Naive thymus-derived CD4-positive, alpha-beta T cell (primary cell): ENCODE results near the gene GNA12. TPM values are rescaled to one million over a fixed set of nuclear protein-coding genes. Genes with fewer than 3 reads are reported as not detected.

ENCODE experiments used
- ATAC-seq: fragments of 150-1000 bp; cut with Tn5 transposase; 2 replicates; pipeline ENCODE4 v1.10.0; 2021; ENCODE audit warnings: mild to moderate bottlenecking, moderate library complexity
- CTCF ChIA-PET: fragments of 350-600 bp; sonication (Branson Sonifier 250); formaldehyde crosslinking; loops from one replicate; lab custom pipeline; 2021; ENCODE audit warnings: antibody characterized with exemption; lab: Charles Lee
- POLR2A ChIA-PET: fragments of 350-600 bp; sonication (Branson Sonifier 250); formaldehyde crosslinking; loops from one replicate; lab custom pipeline; 2021; ENCODE audit warnings: antibody characterized with exemption, inconsistent platforms; lab: Charles Lee
- DNase-seq, 9 donors: peaks; one replicate each; pipeline versions ENCODE4 v3.0.0 to v3.0.0-alpha.2; 2020 to 2022; ENCODE audit warnings: mixed read lengths in 1 of 9
- H3K27ac ChIP-seq: one replicate; pipeline ENCODE4 v1.7.0; 2013; ENCODE audit warnings: mild to moderate bottlenecking, low read depth, low read length, moderate library complexity
- H3K27me3 ChIP-seq, 2 donors: one replicate each; pipeline ENCODE4 v1.7.0; 2013; ENCODE audit warnings: low read length in 2 of 2, mild to moderate bottlenecking in 2 of 2, moderate library complexity in 2 of 2; ENCODE audit not compliant: control insufficient read depth in 2 of 2, insufficient read depth in 2 of 2
- H3K36me3 ChIP-seq, 3 experiments: 1 replicate in 2 of 3; 2 replicates in 1 of 3; pipeline ENCODE4 v1.7.0; 2013; ENCODE audit warnings: low read length in 3 of 3, mild to moderate bottlenecking in 3 of 3, moderate library complexity in 1 of 3; ENCODE audit not compliant: insufficient read depth in 3 of 3, control insufficient read depth in 2 of 3
- H3K4me1 ChIP-seq, 2 donors: one replicate each; pipeline ENCODE4 v1.7.0; 2013; ENCODE audit warnings: low read length in 2 of 2, mild to moderate bottlenecking in 2 of 2, moderate library complexity in 1 of 2; ENCODE audit not compliant: control insufficient read depth in 2 of 2, insufficient read depth in 2 of 2
- H3K4me3 ChIP-seq: 2 replicates; pipeline ENCODE4 v1.7.0; 2013; ENCODE audit warnings: mild to moderate bottlenecking, low read length
- H3K9me3 ChIP-seq, 3 experiments: 1 replicate in 2 of 3; 2 replicates in 1 of 3; pipeline ENCODE4 v1.7.0; 2013; ENCODE audit warnings: low read length in 3 of 3; ENCODE audit not compliant: control insufficient read depth in 2 of 3
- H3K27ac Mint-ChIP-seq, 9 donors: one replicate each; pipeline ENCODE4 v1.8.0; 2020 to 2022; ENCODE audit warnings: mixed read lengths in 9 of 9, mild to moderate bottlenecking in 8 of 9, moderate library complexity in 5 of 9, inconsistent platforms in 2 of 9
- H3K27me3 Mint-ChIP-seq, 5 donors: one replicate each; pipeline ENCODE4 v1.8.0; 2021 to 2022; ENCODE audit warnings: mixed read lengths in 5 of 5, mild to moderate bottlenecking in 1 of 5
- H3K36me3 Mint-ChIP-seq, 5 donors: one replicate each; pipeline ENCODE4 v1.8.0; 2020 to 2022; ENCODE audit warnings: mixed read lengths in 5 of 5, mild to moderate bottlenecking in 3 of 5, inconsistent platforms in 1 of 5
- H3K4me1 Mint-ChIP-seq, 7 donors: one replicate each; pipeline ENCODE4 v1.8.0; 2020 to 2022; ENCODE audit warnings: mixed read lengths in 7 of 7, mild to moderate bottlenecking in 3 of 7, inconsistent platforms in 1 of 7
- H3K4me3 Mint-ChIP-seq, 10 donors: one replicate each; pipeline ENCODE4 v1.8.0; 2020 to 2022; ENCODE audit warnings: mild to moderate bottlenecking in 10 of 10, mixed read lengths in 10 of 10, moderate library complexity in 6 of 10, inconsistent platforms in 2 of 10
- H3K9me3 Mint-ChIP-seq, 11 donors: one replicate each; pipeline ENCODE4 v1.8.0; 2020 to 2022; ENCODE audit warnings: mixed read lengths in 11 of 11, mild to moderate bottlenecking in 4 of 11, inconsistent platforms in 1 of 11, moderate library complexity in 1 of 11
- intact Hi-C, 2 donors: fragments of 100-400 bp; cut with micrococcal nuclease; formaldehyde crosslinking; loops; one replicate each; pipeline ENCODE4 v1.15.1; 2023
- polyA plus RNA-seq, 2 donors: library from polyadenylated mRNA; unstranded; fragments of 300-500 nt; fragmentation: Illumina TruSeq; gene quantifications; one replicate each; pipeline ENCODE4 v1.2.3, GENCODE V29; 2021
- total RNA-seq, 6 experiments: library from RNA in 5 of 6; stranded (reverse) in 5 of 6; gene quantifications; 1 replicate in 5 of 6; 2 replicates in 1 of 6; pipeline ENCODE4 v1.2.3 and lab custom pipeline; 2021 to 2026

GNA12 gene
- total and polyA plus RNA-seq, 7 experiments from 2014 or later, result 4.2 to 25.7 (median 18.5) TPM

DNA sequence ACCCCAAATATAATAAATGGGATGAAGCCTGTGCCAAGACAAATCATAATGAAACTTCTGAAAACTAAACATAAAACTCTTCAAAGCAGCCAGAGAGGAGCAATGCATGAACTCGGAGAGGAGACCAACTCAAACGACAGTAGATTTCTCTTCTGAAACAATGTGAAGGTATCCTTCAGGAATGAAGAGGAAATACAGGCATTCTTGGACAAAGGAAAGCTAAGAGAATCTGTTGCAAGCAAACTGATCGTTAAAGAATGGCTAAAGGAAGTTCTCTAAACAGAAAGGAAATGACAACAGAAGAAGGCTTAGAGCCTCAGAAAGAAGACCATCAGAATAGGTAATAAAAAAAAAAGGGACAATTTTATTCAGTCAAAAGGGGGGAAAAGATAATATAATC is 6.6 kb downstream of the GNA12 start:
- H3K4me1 ChIP-seq, result peaks cover 0 to 7% of the 10 kb centered on the region in 2 donors

DNA sequence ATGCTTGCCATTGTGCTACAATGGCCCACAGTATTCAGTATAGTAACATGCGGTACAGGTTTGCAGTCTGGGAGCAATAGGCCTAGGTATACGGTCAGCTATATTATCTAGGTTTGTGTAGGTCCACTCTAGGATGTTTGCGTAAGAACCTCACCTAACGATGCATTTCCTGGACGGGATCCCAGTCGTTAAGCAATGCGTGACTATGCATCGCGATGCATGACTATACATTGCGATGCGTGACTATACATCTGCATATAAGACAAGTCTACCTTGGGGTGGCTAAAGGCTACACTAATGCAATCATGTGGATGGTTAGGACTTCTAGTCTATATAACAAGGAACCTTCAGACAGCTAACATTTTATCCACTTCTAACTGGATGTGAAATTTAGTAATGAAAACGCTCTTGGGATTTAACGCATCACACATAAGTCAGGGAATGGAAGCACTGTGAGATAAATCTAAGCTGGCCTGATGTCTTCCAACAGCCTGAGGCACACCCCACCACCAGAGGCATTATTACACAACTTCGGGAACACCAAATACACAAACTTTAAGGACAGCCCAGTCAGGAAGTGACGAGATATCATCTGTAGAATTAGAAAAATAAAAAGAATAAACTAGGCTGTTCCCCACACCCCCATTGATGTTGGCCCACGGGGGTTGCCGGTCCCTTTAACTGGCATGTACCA is 9.2 kb downstream of the GNA12 start:
- H3K9me3 Mint-ChIP-seq, result no peaks in the 10 kb centered on the region
- peaks cover 0 to 7% of the 10 kb centered on the region in 2 donors for H3K4me1 ChIP-seq
- intact Hi-C loops, result no loop called here
- H3K4me3 Mint-ChIP-seq, result no peak overlapping the region
- no peaks in the 10 kb centered on the region for H3K9me3 ChIP-seq
- H3K4me1 Mint-ChIP-seq, result peaks cover 24 to 49% (median 28%) of the 10 kb centered on the region in 7 donors
- POLR2A ChIA-PET, result no interaction called here
- no peak overlapping the region for H3K27ac ChIP-seq
- H3K36me3 Mint-ChIP-seq, result peaks cover 13 to 59% (median 20%) of the 10 kb centered on the region in 5 donors
- H3K4me3 ChIP-seq, result no peak overlapping the region
- no peak for ATAC-seq
- H3K36me3 ChIP-seq, result peaks cover 0 to 11% (median 0%) of the 10 kb centered on the region in 3 experiments
- no peak for DNase-seq
- H3K27me3 ChIP-seq, result no peaks in the 10 kb centered on the region
- H3K27ac Mint-ChIP-seq, result no peak overlapping the region
- CTCF ChIA-PET, result interaction anchor here (0.5 kb wide), 1 partner anchor 226 kb away, joined by 6 read pairs; no protein-coding TSS in a partner anchor
- no peaks in the 10 kb centered on the region for H3K27me3 Mint-ChIP-seq

More for the DNA sequence above, 6.6 kb downstream of the GNA12 start:
- intact Hi-C loops, result no loop called here
- H3K9me3 ChIP-seq, result no peaks in the 10 kb centered on the region
- Mint-ChIP-seq H3K4me1 (peaks cover 31 to 67% (median 48%) of the 10 kb centered on the region in 7 donors), H3K4me3 (peak overlapping the region in 7 of 10 donors; percentile 5 to 65 (median 28)), H3K27me3 (no peaks in the 10 kb centered on the region), H3K9me3 (no peaks in the 10 kb centered on the region), H3K27ac (peak overlapping the region in 3 of 9 donors; percentile 49 to 57 (median 50)), H3K36me3 (peaks cover 16 to 45% (median 25%) of the 10 kb centered on the region in 5 donors)
- DNase-seq (no peak), ATAC-seq (no peak)
- CTCF ChIA-PET, result no interaction called here
- POLR2A ChIA-PET, result no interaction called here
- H3K4me3 ChIP-seq, result no peak overlapping the region
- no peak overlapping the region for H3K27ac ChIP-seq
- H3K36me3 ChIP-seq, result peaks cover 0 to 2% (median 0%) of the 10 kb centered on the region in 3 experiments
- H3K27me3 ChIP-seq, result no peaks in the 10 kb centered on the region

DNA sequence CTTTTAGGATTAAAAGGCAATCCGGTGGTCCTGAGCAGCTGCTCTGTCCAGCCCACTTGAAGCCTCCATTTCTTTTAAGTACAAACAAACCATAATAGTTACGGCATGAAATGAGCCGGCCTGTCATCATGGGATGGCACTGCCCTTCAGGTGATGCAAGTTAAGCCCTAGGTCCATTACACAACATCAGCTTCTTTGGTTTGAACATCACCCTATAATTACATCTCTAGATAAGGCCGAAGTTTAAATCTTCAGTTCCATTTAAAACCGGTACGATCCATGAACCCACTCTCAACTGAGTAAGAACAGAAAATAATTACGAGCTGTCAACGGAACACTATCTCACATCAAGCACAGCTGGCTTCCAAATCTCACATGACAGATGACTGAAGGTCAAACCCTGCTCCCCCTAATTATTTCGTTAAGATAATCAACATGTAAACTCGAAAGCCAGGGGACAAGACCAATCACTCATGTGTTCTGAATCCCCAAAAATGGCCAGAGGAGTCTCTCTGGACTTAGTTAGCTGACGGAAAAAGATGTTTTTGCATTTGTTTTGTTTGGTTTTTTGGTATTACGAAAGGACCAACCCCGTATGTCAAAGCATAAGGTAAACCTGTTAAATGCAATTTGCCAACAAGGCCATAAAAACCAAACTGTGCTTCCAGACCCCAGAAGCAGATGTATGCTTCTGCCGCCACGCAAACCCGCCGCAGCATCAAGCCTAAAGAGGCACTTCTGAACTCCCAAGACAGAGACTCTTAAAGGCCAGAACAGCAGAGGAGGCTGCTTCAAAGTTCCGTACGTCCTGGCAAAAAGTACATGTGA is 10.8 kb downstream of the GNA12 start:
- H3K27me3 Mint-ChIP-seq, result no peaks in the 10 kb centered on the region
- Histone ChIP-seq H3K9me3 (no peaks in the 10 kb centered on the region), H3K4me3 (no peak overlapping the region), H3K36me3 (peaks cover 0 to 11% (median 0%) of the 10 kb centered on the region in 3 experiments), H3K27ac (no peak overlapping the region), H3K27me3 (no peaks in the 10 kb centered on the region), H3K4me1 (peaks cover 0 to 7% of the 10 kb centered on the region in 2 donors)
- intact Hi-C loops, result no loop called here
- POLR2A ChIA-PET, result interaction anchor here (0.6 kb wide), 1 partner anchor 200 kb away, joined by 3 read pairs; no protein-coding TSS in a partner anchor
- H3K4me1 Mint-ChIP-seq, result peaks cover 13 to 41% (median 18%) of the 10 kb centered on the region in 7 donors
- no peak overlapping the region for H3K27ac Mint-ChIP-seq
- DNase-seq (no peak), ATAC-seq (no peak)
- H3K9me3 Mint-ChIP-seq, result no peaks in the 10 kb centered on the region
- no peak overlapping the region for H3K4me3 Mint-ChIP-seq
- CTCF ChIA-PET, result no interaction called here
- H3K36me3 Mint-ChIP-seq, result peaks cover 8 to 55% (median 14%) of the 10 kb centered on the region in 5 donors

DNA sequence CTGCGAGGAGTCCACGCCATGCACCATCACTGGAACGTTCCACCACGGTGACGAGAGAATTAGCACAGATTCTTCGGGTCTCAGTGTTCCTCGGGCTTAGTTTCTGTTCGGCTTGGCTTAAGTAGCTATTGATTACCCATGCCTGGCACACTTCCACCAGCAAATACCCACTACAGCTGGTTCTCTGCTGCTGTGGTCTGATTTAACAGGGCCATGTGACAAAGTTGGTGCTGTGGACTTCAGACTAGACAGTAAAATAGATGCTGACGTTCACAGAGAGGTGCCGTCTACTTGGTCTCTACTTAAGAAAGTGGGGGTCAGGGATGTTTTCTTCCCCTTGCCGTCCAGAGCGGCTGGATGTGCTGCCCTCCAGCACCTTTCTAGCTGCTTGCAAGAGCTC is 11.6 kb downstream of the GNA12 start:
- no peaks in the 10 kb centered on the region for H3K27me3 Mint-ChIP-seq
- Histone ChIP-seq H3K27ac (no peak overlapping the region), H3K4me3 (no peak overlapping the region), H3K4me1 (peaks cover 0 to 3% of the 10 kb centered on the region in 2 donors), H3K27me3 (no peaks in the 10 kb centered on the region), H3K9me3 (no peaks in the 10 kb centered on the region), H3K36me3 (peaks cover 0 to 11% (median 0%) of the 10 kb centered on the region in 3 experiments)
- no peak overlapping the region for H3K27ac Mint-ChIP-seq
- H3K36me3 Mint-ChIP-seq, result peaks cover 8 to 50% (median 14%) of the 10 kb centered on the region in 5 donors
- ATAC-seq (no peak), DNase-seq (no peak)
- intact Hi-C loops, result no loop called here
- ChIA-PET CTCF (no interaction called here), POLR2A (interaction anchor here (0.6 kb wide), 1 partner anchor 199 kb away, joined by 3 read pairs; no protein-coding TSS in a partner anchor)
- H3K4me1 Mint-ChIP-seq, result peaks cover 7 to 37% (median 12%) of the 10 kb centered on the region in 7 donors
- H3K9me3 Mint-ChIP-seq, result no peaks in the 10 kb centered on the region
- H3K4me3 Mint-ChIP-seq, result no peak overlapping the region

DNA sequence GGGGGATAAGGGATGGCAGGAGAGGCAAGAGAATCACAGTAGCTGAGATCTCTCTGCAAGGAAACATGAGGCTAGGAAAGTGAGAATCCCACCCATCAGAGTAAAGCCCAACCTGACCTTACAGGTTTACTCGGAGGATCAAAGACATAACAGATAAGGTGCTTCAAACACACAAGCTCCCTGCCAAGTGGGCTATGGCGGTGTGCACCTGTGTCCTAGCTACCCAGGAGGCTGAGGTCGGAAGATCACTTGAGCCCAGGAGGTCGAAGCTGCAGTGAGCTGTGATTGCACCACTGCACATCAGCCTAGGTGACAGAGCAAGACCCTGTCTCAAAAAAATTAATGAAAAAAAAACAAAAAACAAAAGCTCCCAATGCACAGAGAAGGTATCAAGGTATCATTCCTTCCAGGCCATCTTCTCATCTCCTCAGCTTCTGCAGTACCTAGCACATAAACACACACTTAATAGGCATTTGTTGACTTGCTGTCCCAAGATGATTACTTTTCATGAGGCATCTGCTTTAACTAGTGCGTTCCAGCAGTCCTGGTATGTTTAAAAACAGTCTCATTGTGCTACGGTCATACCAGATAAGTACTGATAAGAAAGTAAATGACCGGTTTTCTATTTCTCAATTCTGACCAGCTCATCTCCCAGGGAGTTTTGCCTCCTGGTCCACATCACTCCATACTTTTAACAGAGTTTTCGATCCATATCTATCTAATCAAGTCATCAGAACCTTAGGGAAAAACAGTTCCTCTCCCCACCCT is 13.3 kb downstream of the GNA12 start:
- no peaks in the 10 kb centered on the region for H3K4me1 ChIP-seq
- Mint-ChIP-seq H3K36me3 (peaks cover 9 to 49% (median 10%) of the 10 kb centered on the region in 5 donors), H3K4me1 (peaks cover 8 to 38% (median 11%) of the 10 kb centered on the region in 7 donors), H3K27ac (peak overlapping the region in 1 of 9 donors; percentile 37), H3K4me3 (no peak overlapping the region), H3K9me3 (no peaks in the 10 kb centered on the region), H3K27me3 (no peaks in the 10 kb centered on the region)
- H3K27me3 ChIP-seq, result no peaks in the 10 kb centered on the region
- POLR2A ChIA-PET, result interaction anchor here (0.7 to 0.8 kb wide), 2 partner anchors 10 to 1673 kb away, joined by 3 read pairs; no protein-coding TSS in a partner anchor
- CTCF ChIA-PET, result no interaction called here
- ATAC-seq, result no peak
- no peak for DNase-seq
- no peaks in the 10 kb centered on the region for H3K9me3 ChIP-seq
- intact Hi-C loops, result no loop called here
- no peak overlapping the region for H3K4me3 ChIP-seq
- peaks cover 0 to 11% (median 0%) of the 10 kb centered on the region in 3 experiments for H3K36me3 ChIP-seq
- H3K27ac ChIP-seq, result no peak overlapping the region

DNA sequence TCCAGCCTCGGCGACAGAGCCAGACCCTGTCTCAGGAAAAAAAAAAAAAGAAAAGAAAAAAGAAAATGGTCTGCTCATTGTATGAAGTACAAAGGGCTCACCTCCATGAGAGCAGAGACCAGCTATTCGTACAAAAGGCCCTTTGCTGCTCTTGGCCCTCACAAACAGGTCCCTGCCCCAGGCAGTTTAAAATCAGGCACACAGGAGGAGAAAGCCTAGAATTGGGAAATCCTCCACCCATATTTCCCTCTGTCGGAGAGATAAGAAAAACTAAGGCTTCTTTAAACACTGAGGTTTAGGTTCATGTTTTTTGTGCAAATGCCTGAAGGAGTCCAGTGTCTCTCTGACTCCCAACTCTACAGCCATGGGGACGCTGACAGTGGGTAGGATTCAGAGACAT is 15.1 kb downstream of the GNA12 start:
- H3K4me1 ChIP-seq, result no peaks in the 10 kb centered on the region
- Mint-ChIP-seq H3K9me3 (no peaks in the 10 kb centered on the region), H3K4me1 (peaks cover 17 to 44% (median 22%) of the 10 kb centered on the region in 7 donors), H3K36me3 (peaks cover 0 to 44% (median 3%) of the 10 kb centered on the region in 5 donors), H3K27ac (no peak overlapping the region), H3K27me3 (no peaks in the 10 kb centered on the region), H3K4me3 (no peak overlapping the region)
- no peaks in the 10 kb centered on the region for H3K9me3 ChIP-seq
- intact Hi-C loops, result no loop called here
- CTCF ChIA-PET, result no interaction called here
- H3K4me3 ChIP-seq, result no peak overlapping the region
- ATAC-seq (no peak), DNase-seq (no peak)
- POLR2A ChIA-PET, result no interaction called here
- H3K27me3 ChIP-seq, result no peaks in the 10 kb centered on the region
- H3K36me3 ChIP-seq, result peaks cover 0 to 11% (median 0%) of the 10 kb centered on the region in 3 experiments
- no peak overlapping the region for H3K27ac ChIP-seq
